CMK (cell line): ENCODE data around the gene HOXB13.

Experiments
- DNase-seq: peaks from one replicate; pipeline ENCODE4 v3.0.0-alpha.2; 2010; ENCODE audit warnings: low read depth

Gene HOXB13

GRCh38 chr17:48748718-48749566 lies 20.4 kb upstream of the HOXB13 start:
- no peak for DNase-seq

GRCh38 chr17:48747445-48748363 lies 19.2 kb upstream of the HOXB13 start:
- DNase-seq = no peak

- DNase-seq = no peak
Observed at GRCh38 chr17:48746916-48747444, 18.4 kb upstream of the HOXB13 start.

- DNase-seq = no peak
Observed at GRCh38 chr17:48745381-48746275, 17.1 kb upstream of the HOXB13 start.

- no peak for DNase-seq
Observed at GRCh38 chr17:48740537-48740936, 12.0 kb upstream of the HOXB13 start.

GRCh38 chr17:48738803-48739526 lies 10.4 kb upstream of the HOXB13 start:
- DNase-seq = no peak

GRCh38 chr17:48738424-48738802 lies 9.9 kb upstream of the HOXB13 start:
- DNase-seq = no peak

- no peak for DNase-seq
Observed at GRCh38 chr17:48737330-48738043, 8.9 kb upstream of the HOXB13 start.

GRCh38 chr17:48735062-48735351 lies 6.5 kb upstream of the HOXB13 start:
- no peak for DNase-seq

GRCh38 chr17:48734333-48735061 lies 5.9 kb upstream of the HOXB13 start:
- no peak for DNase-seq

- no peak for DNase-seq
Observed at GRCh38 chr17:48733632-48734328, 5.2 kb upstream of the HOXB13 start.

- DNase-seq = no peak
Observed at GRCh38 chr17:48732688-48733629, 4.4 kb upstream of the HOXB13 start.

- no peak for DNase-seq
Observed at GRCh38 chr17:48731355-48731754, 2.8 kb upstream of the HOXB13 start.

- DNase-seq = no peak
Observed at GRCh38 chr17:48730240-48730550, 1.6 kb upstream of the HOXB13 start.

GRCh38 chr17:48729335-48730239 lies 1.0 kb upstream of the HOXB13 start:
- DNase-seq = no peak

- DNase-seq = no peak
Observed at GRCh38 chr17:48727415-48728175, 955 bp downstream of the HOXB13 start.

- DNase-seq = no peak
Observed at GRCh38 chr17:48726916-48727286, 1.6 kb downstream of the HOXB13 start.
